SK-N-MC (cell line): ENCODE measurements around the gene LHX8.

Source experiments
- EZH2 ChIP-seq: fragments of 200-600 bp; sonication (generic); IDR thresholded peaks from one replicate; pipeline ENCODE4 v1.6.1; 2017; ENCODE audit warnings: antibody characterized with exemption
- FOXP2 ChIP-seq: optimal IDR thresholded peaks from 2 replicates; pipeline ENCODE3; 2011; ENCODE audit warnings: mild to moderate bottlenecking, moderate library complexity; ENCODE audit not compliant: insufficient read depth; ENCODE audit errors: extremely low read length, control extremely low read depth
- POLR2AphosphoS5 ChIP-seq: IDR thresholded peaks from 2 replicates; pipeline ENCODE4 v1.6.1; 2012; ENCODE audit warnings: mild to moderate bottlenecking, low read depth, low read length, borderline replicate concordance

- TF ChIP-seq POLR2AphosphoS5 = no peak
- no peak for TF ChIP-seq EZH2
- TF ChIP-seq FOXP2 = no peak
Observed at GRCh38 chr1:75170981-75171380, 36.8 kb downstream of the LHX8 start.
